ENCODE data around the gene SHANK2.

- TF ChIP-seq, protein P1, sequence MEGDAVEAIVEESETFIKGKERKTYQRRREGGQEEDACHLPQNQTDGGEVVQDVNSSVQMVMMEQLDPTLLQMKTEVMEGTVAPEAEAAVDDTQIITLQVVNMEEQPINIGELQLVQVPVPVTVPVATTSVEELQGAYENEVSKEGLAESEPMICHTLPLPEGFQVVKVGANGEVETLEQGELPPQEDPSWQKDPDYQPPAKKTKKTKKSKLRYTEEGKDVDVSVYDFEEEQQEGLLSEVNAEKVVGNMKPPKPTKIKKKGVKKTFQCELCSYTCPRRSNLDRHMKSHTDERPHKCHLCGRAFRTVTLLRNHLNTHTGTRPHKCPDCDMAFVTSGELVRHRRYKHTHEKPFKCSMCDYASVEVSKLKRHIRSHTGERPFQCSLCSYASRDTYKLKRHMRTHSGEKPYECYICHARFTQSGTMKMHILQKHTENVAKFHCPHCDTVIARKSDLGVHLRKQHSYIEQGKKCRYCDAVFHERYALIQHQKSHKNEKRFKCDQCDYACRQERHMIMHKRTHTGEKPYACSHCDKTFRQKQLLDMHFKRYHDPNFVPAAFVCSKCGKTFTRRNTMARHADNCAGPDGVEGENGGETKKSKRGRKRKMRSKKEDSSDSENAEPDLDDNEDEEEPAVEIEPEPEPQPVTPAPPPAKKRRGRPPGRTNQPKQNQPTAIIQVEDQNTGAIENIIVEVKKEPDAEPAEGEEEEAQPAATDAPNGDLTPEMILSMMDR (conservative IDR thresholded peaks at IDR 0.05), result no peak
- TF ChIP-seq ZFX (IDR thresholded peaks at IDR 0.05), result no peak
Measured at GRCh38 chr11:71235719-71236118, 16.7 kb downstream of the SHANK2 start.

Data from C4-2B (cell line).